Measurements from ENCODE around the gene ZNF574.
A peak's percentile ranks its signal among the peaks of the same experiment; 100 is the strongest.

Gene ZNF574

DNA sequence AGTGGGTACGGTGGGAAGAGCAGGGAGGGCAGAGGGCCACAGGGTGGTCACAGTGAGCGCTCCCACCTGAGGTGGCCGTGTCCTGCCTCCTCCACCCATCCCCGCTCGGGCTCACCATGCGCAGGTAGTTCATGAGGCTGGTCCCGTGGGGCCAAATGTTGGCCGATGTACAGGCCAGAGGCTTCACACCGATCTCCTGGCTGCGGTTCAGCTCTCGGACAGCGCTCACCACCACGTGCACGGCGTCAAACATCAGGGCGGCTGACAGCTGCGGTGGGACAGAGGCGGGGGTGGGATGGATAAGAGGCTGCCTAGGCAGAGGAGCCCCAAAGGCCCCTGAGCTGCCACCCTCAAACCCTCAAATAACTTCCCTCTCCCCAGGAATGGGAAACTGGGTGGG, 21.8 kb upstream of the ZNF574 start:
- DNase-seq (ENCODE audit: low read depth in 2 of 2, low spot score in 1 of 2), result no peak

DNA sequence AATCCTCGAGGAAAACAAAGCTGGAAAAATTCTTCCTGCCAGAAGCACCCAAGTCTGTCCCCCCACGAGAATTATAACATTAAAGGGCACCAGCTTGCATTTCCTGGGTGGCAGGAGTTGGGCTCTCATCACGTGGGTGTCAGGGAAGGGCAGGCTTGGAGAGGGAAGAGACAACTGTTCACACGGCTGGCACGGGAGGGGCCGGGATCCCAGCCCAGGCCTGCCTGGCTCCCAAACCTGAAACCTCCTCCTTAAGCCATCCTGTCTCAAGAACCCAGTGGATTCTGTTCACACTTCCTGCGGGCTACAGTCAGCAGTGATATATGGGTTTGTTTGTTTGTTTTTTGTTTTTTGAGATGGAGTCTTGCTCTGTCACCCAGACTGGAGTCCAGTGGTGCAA, 18.1 kb upstream of the ZNF574 start:
- no peak for DNase-seq (ENCODE audit: low read depth in 2 of 2, low spot score in 1 of 2)

DNA sequence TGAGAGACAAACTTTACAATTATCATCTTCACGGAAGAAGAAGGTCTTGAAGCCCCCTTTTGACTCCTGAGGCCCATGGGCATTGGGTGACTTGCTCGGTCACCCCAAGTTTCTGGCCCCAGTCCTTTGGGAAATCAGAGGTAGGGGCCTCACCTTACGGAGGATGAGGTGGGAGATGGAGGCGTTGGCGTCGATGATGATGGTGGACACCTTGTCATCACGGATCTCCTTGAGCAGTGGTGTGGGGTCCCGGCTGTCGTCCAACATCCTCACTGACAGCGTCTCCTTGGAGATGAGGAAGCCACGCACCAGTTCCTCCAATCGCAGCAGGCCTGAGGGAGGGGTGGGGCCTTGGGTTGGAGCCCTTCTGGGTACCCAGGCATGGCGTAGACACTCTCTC, 16.8 kb upstream of the ZNF574 start:
- DNase-seq (ENCODE audit: low read depth in 2 of 2, low spot score in 1 of 2), result no peak

DNA sequence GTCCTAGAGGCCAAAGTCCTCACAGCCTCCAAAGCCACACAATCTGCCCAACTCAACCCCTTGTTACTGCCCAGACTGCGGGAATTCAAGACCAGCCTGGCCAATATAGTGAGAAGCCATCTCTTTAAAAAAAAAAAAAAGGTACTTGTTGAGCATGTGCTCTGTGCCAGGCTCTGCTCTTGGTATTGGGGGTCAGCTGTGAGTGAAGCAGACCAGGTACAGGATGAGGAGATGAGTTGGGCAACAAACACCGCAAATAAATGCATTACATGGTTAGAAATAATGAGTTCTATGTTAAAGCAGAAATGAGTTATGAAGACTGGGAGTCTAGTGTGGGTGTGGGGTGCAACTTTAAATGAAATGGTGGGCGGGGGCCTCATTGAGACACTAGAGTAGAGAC, 15.8 kb upstream of the ZNF574 start:
- DNase-seq (ENCODE audit: low read depth in 2 of 2, low spot score in 1 of 2), result no peak

DNA sequence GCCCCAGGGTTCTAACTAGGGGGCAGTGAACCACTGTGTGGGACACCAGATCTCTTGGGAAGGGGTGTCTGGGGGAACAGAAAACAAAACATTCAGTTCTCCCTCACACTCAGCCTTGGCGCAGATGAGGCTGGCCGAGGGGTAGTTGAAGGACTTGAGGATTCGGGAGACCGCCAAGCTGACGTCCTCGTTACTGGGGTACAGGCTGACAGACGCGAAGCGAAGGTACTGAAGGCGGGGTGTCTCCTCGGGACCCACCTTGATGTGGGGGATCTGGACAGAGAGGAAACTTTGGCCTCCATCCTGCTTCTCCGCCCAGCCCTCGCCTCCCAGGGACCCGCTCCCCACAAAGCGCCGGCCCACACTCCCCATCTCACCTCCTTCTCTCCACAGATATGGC, 13.6 kb upstream of the ZNF574 start:
- no peak for DNase-seq (ENCODE audit: low read depth in 2 of 2, low spot score in 1 of 2)

DNA sequence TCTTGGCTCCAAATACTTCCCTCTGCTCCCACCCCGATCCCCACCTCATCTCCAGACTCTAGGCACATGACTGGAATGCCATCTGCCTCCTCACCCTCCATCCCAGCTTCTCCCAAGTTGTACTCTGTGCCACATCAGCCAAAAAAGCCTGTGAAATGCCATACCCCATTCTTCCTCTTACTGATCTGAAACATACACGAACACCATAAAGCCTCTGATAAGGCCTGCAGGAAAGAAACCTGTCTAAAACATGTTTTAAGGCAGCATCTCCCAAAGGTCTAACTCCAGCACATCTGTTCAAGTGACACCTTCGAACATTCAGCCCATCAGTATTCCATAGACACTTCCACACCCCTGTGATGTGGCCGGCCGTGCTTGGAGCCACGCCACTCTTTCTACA, 11.5 kb upstream of the ZNF574 start:
- no peak for DNase-seq (ENCODE audit: low read depth in 2 of 2, low spot score in 1 of 2)

DNA sequence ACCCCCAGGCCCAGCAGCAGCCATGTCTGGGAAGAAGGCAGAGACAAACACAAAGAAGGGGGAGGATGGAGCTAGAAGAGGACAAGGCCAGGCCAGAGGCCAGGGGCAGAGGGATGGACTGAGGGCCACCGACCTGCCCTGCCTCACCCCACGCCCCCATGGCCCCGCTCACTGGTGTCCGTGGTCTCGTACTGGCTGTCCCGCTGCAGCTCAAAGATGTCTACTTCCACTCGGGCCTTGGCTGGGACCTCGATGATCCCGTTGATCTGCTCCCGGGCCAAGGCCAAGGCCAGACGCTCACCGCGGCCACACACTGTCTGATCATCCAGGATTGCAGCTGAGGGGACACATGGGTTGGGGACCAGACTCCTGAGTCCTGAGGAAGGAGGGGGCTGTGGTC, 10.9 kb upstream of the ZNF574 start:
- DNase-seq (ENCODE audit: low read depth in 2 of 2, low spot score in 1 of 2), result no peak

DNA sequence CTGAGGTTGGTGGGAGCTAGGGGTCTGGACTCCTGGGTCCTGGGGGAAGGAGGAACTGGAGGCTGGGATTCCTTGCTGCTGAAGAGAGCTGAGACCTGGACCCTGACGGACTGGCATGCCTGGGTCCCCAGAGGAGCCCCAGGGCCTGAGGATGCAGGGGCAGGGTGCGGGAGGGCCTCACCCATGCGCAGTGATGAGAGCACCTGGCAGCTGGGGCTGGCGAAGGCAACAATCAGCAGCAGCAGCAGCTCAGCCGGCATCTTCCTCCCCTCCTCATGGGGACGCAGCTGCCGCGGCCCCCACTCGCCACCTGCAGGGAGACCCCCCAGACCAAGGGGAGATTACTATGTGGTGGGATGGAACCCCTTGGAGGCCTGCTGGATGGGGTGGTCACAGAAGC, 10.5 kb upstream of the ZNF574 start:
- DNase-seq (ENCODE audit: low read depth in 2 of 2, low spot score in 1 of 2), result no peak

DNA sequence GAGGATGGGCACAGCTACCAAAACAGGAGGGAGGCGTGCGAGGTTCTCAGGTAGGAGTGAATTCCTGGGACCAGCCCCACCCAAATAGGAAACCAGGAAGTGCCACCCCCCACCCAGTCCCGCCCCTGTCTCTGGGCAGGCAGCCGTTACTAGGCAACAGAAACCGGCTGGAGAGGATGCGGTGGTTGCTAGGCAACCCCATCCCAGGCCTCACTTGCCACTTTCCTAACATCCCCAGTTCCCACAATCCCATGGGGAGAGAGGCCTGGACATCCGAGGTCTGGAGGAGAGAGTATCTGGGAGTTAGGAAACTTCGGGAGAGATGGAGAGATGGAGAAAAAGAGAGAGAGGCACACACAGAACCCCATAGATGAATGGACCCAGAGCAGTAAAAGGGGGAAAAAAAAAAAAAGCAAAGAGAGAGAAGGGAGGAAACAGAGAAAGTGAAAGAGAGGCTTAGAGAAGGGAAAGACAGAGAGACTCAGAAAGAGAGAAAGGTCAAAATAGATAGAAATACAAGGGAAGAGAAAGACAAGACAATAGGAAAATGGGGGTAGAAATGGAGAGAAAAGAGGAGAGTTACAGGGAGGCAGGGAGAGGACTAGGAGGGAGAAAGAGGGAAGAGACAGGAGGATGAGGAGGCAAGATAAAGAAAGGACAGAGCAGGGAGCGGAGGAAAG, 9.8 kb upstream of the ZNF574 start:
- DNase-seq (ENCODE audit: low read depth in 2 of 2, low spot score in 1 of 2), result no peak

DNA sequence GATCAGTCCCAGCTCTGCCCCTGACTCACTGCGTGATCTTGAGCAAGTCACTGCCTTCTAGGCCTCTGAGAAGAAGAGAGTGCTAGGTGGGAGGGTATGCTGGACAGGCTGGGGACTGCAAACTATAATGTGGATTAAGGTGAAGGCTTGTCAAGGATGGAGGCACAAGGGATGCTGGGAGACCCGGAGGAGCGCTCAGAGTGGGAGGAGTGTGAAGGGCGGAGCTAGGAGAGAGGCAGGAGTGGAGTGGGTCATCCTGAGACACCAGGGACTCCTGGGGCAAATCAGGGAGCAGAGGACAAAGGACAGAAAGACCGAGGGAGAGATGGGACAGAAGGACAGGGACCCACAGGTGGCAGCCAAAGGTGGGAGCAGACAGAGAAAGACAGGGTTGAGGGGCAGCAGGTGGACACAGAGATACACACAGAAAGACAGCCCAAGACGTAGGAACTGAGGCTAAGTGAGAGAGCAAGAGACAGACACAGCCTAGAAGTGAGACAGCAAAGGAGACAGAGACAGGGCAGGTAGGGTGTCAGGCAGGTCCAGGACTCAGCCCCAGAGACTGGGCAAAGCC, 8.6 kb upstream of the ZNF574 start:
- no peak for DNase-seq (ENCODE audit: low read depth in 2 of 2, low spot score in 1 of 2)

DNA sequence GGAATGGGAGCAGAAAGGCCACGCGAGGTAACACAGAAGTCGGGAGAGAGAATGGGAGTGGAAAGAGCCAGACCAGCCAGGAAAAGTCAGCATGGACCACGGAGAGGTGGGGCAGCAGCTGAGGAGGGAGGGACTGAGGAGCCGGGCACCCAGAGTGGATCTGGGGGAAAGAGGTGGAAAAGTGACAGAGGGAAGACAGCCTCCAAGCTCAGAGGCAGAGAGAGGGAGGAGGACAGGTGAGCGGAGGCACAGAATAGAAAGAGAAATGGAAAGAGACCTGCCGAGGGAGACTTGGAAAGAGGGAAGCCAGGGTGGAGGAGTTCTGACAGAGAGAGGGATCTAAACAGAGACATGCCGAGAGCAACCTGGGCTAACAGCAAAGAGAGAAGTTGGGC, 7.6 kb upstream of the ZNF574 start:
- no peak for DNase-seq (ENCODE audit: low read depth in 2 of 2, low spot score in 1 of 2)

DNA sequence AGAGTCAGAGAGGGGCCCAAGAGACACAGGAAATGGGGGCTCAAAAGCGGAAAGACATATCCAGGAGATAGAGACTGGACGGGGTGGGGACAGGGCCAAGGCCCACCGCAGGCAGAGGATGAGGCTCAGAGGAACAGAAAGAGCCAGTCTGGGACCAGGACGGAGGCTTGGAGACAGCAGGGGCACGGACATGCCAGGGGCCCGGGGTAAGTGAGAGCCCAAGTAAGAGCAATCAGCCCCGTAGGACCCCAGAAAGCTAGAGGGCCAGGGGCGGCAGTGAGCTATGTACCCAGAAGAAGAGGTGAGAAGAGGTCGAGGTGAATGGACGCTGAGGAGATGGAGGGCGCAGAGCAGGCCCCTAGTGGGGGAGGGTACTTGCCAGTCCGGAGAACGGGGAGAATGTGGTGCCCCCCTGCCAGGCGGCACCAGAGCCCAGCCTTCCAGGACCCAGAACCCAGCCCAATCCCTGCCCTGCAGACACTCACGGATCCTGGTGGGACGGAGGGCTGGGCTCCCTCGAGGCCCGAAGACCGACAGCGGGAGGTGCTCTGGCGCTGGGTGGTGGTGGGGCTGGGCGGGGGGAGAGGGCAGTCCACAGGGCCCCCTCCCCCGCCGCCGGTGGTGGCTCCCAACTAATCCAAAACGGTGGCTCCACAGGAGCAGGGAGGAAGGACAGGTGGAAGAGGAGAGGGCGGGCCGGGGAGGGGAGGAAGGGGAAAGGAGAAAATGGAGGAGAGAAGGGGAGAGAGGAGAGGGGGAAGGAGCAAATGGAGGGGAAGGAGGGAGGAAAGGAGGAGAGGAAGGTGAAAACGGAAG, 7.0 kb upstream of the ZNF574 start:
- DNase-seq (ENCODE audit: low read depth in 2 of 2, low spot score in 1 of 2), result no peak

DNA sequence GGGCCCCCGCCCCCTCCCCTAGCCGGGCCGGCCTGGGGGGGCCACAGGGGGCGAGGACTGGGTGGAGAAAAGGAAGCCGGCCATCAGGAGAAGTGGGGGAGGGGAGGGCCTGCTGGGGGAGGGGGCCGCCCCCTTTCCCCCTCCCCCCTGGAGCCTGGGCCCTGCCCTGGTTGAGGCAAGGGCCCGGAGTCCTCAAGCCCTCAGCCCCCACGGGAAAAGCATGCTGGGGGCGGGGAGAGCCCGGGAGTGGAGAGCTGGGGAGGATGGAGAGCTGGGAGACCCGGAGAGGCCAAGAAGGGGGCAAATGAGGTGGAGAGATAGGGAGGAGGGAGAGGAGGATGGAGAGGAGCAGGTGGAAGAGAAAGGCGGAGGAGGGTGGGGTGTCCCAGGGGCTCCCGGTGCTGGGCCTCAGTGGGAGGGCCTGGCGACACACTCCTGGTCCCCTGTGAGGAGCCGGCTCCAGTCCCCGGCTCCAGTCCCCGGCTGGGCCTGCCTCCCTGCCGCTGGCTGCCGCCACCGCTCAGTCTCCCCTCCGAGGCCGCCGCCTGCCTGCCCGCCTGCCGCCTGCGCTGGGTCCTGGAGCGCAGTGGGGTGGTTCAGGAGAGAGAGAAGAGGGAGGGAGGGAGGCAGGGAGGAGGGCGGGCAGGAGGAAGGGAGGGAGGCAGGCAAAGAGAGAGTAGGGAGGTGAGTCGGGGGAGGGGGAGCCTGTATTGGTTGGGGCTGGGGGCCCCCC, 6.2 kb upstream of the ZNF574 start, which contains the start of gene GRIK5:
Gene GRIK5 (minus strand): TSS at position 588 of the 733 bp plus-strand sequence. CDS start 4,436 bp downstream, outside the sequence.
- DNase-seq (ENCODE audit: low read depth in 2 of 2, low spot score in 1 of 2), result no peak

DNA sequence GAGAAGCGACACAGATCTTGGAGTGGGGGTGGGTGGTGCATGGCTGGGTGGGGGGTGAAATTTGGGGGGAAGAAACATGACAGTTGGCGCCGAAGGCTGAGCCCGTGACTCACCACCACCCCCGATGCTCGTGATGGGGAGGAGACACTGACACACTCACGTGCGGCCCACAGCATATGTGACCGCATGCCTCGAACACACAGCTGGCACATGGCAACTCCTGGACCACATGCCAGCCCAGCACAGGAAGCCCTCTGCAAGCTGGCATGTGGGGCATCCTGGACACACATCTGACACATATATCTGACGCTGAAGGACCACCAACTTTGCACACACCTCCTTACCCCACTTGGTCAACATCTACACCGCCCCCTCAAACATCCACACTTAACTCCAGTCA, 4.7 kb upstream of the ZNF574 start:
- no peak for DNase-seq (ENCODE audit: low read depth in 2 of 2, low spot score in 1 of 2)

DNA sequence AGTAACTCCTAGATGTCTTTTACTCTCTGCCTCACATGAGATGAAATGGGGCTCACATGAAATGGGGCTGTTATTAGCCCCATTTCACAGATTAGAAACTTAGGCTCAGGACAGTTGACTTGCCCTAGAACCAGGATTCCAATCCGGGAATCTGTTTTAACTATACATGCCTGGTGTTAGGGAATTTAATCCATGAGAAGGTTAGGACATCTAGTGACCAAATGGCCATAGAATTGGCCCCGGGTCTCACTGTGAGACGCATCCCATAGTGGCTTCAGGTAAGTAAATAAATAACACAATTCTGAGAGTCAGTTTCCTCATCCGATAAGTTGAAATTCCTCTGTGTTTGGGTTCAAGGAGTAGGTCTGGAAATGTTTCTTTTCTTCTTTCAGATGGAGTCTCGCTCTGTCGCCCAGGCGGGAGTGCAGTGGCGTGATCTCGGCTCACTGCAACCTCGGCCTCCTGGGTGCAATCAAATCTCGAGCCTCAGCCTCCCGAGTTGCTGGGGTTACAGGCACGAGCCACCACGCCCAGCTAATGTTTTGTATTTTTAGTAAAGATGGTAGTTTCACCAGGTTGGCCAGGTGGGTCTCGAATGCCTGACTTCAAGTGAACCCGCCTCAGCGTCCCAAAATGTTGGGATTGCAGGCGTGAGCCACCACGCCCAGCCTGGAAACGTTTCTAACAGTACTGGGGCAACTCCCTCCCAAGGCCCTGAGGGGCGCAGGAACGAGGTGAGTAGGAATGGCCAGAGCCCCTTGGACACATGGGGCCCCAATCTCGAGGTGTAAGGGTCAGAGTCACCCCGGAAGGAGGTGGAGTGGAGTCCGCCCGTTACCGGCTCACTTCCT, 1.2 kb upstream of the ZNF574 start:
- no peak for DNase-seq (ENCODE audit: low read depth in 2 of 2, low spot score in 1 of 2)

DNA sequence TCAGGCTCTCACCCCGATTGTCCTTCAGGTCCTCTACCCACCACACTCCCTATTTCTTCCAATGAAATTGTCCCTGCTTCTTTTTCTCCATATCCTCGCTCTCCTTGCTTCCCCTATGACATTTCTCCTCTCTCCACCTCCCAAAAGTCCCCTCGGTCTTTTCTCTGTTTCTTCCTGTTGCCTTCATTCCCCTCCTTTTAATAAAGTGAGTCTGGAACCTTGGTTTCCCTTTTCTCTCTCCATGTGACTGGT, 676 bp upstream of the ZNF574 start:
- DNase-seq (ENCODE audit: low read depth in 2 of 2, low spot score in 1 of 2), result no peak

DNA sequence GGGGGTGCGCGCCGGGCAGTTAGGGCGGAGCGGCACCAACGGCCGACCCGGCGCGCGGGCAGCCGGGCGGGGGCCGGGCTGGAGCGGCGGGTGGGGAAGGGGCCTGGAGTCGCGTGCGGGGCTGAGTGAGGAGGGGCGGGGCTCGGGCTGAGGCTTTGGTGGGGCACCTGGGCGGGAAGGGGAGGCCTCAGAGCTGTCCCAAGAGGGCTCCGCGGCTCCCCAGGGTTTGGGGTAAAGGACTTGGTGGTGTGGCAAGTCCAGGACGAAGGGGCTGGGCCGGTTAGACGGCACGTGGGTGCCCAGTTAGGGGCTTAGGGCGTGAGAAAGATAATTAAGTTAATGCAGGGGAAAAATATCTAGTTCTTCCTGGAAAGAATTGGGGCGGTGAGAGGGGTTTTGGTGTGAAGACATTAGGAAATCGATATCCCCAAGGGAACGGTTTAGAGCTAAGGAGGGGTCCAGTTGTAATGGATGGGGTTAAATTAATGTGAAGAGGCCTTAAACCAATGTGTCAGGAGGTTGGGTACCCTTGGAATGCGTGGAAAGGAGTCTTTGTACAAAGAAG, 496 bp downstream of the ZNF574 start:
- DNase-seq (ENCODE audit: low read depth in 2 of 2, low spot score in 1 of 2), result peak in 1 of 2 donors; percentile 10

DNA sequence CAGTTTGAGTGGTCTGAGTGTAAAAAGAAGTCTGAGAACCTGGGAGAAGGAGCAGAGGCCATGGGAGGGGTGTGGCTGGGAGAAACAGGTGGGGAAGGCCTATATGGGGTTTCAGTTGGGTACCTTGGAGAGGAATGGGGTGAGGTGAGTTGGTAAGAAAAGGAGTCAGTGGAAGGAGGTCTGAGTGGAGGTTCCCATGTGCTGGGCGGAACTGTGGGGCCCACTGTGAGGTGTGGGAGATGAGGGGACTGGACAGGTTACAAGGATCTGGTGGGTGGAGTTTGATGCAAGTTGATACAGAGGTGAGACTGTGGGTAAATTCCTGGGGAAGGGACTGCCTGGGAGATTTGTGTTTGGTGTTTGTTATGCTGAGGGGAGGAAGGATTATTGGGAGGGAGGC, 2.1 kb downstream of the ZNF574 start:
- no peak for DNase-seq (ENCODE audit: low read depth in 2 of 2, low spot score in 1 of 2)

DNA sequence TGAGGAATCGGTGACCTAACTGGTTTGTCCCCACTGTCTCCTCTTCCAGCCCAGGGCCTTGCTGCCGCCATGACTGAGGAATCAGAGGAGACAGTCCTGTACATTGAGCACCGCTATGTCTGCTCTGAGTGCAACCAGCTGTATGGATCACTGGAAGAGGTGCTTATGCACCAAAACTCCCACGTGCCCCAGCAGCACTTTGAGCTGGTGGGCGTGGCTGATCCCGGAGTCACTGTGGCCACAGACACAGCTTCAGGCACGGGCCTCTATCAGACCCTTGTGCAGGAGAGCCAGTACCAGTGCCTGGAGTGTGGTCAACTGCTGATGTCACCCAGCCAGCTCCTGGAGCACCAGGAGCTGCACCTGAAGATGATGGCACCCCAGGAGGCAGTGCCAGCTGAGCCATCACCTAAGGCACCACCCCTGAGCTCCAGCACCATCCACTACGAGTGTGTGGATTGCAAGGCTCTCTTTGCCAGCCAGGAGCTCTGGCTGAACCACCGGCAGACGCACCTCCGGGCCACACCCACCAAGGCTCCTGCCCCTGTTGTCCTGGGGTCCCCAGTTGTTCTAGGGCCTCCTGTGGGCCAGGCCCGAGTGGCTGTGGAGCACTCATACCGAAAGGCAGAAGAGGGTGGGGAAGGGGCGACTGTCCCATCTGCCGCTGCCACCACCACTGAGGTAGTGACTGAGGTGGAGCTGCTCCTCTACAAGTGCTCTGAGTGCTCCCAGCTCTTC, 2.7 kb downstream of the ZNF574 start:
- DNase-seq (ENCODE audit: low read depth in 2 of 2, low spot score in 1 of 2), result no peak

DNA sequence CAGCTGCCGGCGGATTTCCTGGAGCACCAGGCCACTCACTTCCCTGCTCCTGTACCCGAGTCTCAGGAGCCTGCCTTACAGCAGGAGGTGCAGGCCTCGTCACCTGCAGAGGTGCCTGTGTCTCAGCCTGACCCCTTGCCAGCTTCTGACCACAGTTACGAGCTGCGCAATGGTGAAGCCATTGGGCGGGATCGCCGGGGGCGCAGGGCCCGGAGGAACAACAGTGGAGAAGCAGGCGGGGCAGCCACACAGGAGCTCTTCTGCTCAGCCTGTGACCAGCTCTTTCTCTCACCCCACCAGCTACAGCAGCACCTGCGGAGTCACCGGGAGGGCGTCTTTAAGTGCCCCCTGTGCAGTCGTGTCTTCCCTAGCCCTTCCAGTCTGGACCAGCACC, 3.3 kb downstream of the ZNF574 start:
- DNase-seq (ENCODE audit: low read depth in 2 of 2, low spot score in 1 of 2), result no peak

Measured in stimulated activated CD8-positive, alpha-beta memory T cell treated with anti-CD3 and anti-CD28 coated beads, Interleukin-4, amount 100 ng/mL, for 1 hour (primary cell).